A673 (cell line): Measurements from ENCODE around the gene CKMT2.

ENCODE experiments used
- CTCF ChIP-seq: fragments of 300-800, 200-600 bp; sonication (generic); conservative IDR thresholded peaks from 2 replicates; pipeline ENCODE4 v1.5.1; 2017; ENCODE audit warnings: low read depth, mild to moderate bottlenecking, antibody characterized with exemption, low read length, moderate library complexity, mixed read lengths
- EZH2 ChIP-seq: fragments of 200-600 bp; sonication (generic); IDR thresholded peaks from 2 replicates; pipeline ENCODE4 v1.6.1; 2017; ENCODE audit warnings: borderline replicate concordance, low read depth, mild to moderate bottlenecking, mixed read lengths, antibody characterized with exemption, low read length; ENCODE audit not compliant: poor library complexity, severe bottlenecking

- no peak for TF ChIP-seq CTCF
- TF ChIP-seq EZH2: no peak
Measured at GRCh38 chr5:81195335-81195929, 37.7 kb upstream of the CKMT2 start.
